HUDEP-2 (cell line): Measurements from ENCODE around the gene NADSYN1.

ENCODE experiments used
- DNase-seq, 76 experiments: peaks; one replicate each; lab custom pipeline; 2025; ENCODE audit not compliant: unreplicated experiment in 76 of 76; lab: John Stamatoyannopoulos, UW

Gene NADSYN1

DNA sequence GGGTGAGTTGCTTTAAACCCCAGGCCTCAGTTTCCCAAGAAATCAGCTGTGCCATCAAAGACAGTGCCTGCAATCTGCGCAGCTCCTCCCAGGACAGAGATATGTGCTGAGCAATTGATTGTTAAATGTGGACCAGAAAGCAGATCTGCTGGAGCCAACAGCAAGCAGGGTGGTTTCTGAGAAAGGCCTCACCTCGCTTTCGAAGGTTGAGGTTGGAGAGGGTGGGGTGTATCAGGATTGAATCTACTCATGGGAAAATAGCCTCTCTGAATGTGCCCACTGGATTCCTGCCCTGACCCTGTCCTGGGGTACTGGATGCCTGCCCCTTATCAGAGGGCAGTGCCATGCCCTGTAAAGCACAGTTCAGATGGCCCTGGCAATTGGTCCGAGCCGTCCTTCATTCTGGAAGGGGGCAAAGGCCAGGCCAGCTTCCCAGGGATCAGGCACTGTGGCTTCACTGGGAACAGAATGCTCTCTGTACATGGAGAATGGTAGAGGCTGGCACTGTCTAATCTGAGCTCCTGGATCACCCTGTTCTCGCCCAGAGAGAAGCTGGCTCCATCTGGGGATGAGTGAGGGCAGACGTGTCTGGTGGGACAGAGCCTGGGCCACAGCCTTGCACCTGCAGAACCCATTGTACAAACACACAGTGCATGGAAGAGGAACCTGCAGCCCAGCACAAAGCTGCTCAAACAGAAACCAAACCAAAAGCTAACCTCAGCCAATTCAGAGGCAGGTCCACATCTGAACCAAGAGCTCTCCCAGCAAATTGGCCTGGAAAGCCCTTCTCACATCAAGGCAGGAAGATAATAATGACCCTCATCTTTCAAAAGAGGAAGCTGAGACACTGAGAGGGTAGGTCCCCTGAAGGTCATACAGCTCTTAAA is 20.0 kb upstream of the NADSYN1 start:
- no peak for DNase-seq

DNA sequence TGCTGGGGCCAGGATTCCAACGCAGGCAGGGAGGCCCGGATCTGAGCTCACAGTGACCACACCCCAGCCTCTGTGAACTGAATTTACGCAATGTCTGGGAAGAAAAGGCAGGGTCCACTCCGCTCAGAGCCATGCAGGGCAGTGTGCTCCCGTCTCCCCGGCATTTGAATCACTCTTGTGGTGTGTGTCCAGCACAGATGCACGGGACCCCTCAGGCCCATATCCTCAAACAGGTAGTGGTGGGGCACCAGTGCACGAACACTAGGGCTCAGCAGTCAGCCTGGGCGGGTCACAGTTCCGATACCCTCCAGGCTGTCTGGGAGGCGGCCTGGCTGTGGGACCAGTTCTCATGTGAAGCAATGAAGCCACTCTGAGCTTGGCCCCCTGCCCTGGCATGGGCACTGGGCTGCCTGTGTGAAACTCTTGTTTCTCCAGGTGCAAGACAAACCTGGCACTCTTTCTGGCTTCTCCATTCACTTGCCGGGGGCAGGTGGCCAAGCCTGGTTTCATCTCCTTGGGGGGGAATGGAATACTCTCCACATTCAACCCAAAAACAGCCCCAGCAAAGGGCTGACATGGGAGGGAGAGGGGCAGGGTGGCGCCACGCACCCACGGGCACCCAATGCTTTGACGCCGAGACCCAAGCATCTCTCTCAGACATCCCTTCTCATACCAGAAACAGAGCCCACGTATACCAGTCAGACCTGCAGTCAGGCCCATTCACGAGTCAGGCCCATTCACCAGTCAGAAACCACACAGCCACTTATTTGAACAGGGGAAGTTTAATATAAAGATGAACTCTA is 19.2 kb upstream of the NADSYN1 start:
- no peak for DNase-seq

DNA sequence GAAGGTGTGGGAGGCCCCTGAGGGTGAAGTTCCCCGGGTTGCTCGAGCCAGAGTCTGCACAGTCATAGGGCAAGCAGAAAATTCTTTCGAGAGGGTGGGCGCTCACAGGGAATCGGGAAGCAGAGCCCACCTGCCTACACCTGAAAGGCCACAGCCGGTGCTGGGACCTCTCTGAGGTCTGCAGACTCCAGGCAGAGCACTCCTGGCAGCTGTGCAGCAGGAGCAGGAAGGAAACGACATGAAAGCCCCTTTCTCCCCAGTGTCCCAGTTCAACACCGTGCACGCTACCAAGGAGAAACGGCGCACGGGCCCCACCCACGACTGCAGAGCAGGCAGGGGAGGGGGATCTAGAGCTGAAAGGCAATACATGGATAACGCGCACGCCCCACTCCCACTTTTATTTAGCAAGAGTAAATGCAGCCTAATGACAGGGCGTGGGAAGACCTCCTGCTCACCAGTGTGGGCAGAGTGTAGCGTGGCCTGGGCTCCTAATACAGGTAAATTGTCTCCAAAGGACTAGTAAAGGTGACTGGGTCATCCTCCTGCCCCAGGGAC is 18.4 kb upstream of the NADSYN1 start:
- no peak for DNase-seq

DNA sequence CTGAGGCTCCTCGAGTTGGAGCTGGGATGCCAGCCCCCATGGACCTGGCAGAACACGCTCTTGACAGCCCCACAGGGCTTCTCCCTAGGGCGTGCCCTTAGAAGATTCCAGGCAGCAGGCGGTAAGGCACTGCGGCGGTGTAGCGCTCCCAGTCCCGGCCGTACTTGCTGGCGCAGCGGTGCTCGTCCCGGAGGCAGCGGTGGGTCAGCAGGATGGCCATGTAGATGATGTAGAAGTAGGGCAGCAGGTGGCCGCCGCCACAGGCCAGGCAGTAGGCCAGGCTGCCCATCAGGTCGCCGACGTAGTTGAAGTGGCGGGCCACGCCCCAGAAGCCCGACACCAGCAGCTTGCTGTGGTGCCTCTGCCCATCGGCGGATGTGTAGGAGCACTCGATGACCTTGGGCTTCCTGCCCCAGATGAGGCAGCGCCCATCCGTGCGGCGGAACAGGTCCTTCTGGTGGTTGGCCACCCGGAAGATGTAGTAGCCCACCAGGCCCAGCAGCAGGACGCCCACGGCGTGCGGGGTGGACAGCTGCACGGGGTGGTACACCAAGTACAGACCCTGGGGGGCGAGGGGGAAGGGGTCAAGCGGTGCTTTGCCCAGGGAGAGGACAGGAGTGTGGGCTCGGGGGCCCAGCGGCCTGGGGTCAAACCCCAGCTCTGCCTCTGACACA is 17.6 kb upstream of the NADSYN1 start:
- DNase-seq: no peak

DNA sequence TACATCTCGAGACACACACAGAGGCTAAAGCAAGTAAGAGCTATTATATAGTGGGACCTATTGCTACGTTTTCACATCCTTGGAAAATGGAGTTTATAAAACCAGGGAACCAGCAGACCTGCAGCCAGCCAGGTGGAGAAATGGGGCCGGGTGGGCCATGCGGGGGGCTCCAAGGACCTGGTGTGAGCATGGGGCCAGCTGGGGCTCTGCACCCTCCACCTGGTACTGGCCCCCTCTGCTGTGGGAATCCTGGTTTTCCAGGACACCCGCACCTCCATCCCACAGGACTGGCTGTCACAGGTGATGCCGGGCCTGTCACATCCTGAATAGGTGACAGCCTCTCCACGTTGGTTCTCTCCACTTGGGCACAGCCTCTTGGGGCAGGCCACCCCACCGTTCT is 16.1 kb upstream of the NADSYN1 start:
- DNase-seq: no peak

DNA sequence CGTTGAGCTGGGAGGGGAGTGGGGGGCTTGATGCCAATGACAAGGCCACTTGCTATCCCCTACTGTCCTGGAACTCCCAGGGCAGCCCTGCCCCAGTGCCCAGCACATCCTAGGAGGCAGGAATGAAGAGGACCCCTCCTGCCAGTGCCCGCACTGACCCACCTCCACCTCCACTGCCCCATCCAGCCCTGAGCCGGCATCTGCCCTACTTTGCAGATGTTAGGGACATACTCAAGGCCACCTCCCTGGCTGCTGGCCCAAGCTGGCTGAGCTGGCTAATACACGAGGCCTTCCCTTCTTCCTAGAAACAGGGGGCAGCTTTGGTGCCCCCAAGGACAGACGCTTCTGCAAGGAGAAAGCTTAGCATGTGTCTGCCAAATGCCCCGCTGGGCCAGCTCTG is 15.6 kb upstream of the NADSYN1 start:
- no peak for DNase-seq

DNA sequence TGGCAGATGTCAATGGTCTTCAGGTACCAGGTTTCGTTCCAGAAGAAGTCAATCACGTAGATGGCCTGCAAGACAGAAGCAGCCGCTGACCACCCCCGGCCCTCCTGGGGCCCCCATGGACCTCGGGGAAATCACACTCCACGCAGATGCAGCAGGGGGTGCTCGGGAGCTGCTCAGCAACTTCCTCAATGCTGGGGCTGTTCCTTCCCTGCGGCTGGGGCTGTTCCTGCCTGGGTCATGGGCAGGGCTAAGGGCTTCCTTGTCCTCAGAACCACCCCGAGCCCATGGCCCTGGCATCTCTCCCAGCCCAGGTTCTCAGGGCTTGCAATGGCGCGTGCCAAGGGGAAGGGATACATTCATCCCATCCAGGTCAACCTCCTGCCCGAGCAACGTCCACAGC is 15.1 kb upstream of the NADSYN1 start:
- no peak for DNase-seq

DNA sequence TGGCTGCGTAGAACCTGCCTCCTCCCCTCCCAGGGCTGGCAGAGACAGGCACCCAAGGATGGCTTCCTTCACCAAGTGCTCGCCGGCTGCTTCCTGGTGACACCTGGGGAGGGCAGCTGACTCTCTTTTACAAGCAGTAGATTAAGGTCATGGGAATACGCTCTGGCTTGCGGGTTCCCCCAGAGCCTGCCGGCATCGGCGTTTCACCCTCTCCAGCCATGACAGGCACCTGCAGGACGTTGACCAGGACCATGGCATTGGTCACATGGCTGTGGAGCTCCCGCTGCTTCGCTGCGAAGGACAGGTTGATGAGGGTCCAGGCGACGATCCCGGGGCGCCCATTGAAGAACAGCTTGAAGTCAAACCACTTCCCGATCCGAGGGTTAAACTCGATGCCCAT is 14.4 kb upstream of the NADSYN1 start:
- no peak for DNase-seq

DNA sequence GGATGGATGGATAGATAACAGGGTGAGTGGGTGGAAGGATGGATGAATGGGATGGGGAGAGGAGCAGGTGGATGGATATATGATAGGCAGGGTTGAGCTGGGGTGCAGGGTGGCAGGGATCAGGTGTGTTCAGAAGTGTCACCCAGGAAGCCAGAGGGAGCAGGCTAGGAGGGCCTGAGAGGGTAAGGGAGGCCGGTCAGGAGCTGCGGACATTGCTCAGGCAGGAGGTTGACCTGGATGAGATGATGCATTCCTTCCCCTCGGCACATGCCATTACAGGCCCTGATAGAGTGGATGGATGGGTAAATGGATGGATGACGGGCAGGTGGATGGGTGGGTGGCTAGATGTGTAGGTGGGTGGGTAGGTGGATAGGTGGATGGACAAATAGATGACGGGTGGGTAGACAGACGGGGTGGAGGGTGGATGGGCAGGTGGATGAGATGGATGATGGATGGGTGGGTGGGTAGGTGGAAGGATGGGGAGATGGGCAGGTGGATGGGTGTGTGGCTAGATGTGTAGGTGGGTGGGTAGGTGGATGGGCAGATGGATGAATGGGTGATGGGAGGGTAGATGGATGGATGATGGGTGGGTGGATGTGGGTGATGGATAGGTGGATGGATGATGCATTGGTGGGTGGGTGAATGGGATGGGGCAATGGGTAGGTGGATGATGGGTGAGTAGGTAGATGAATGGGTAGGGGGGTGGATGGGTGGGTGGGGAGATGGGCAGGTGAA is 12.8 kb upstream of the NADSYN1 start:
- DNase-seq: no peak

DNA sequence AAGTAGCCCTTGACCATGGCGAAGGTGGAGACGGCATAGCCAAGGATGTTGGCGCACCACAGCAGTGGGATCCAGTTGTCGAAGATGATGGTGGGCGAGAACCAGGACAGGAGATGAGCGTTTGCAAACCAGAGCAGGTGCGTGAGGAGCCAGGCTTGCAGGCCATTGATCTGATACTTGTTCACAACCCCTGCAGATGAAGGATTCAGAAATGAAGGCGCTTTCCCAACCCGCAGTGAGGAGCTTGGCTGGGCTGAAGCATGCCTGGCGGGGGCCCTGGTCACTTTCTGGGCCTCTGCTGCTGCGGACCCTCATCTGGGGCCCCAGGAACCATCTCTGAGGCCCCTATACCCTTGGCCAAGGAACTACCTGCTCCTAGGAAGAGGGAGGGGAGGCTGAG is 11.8 kb upstream of the NADSYN1 start:
- no peak for DNase-seq

DNA sequence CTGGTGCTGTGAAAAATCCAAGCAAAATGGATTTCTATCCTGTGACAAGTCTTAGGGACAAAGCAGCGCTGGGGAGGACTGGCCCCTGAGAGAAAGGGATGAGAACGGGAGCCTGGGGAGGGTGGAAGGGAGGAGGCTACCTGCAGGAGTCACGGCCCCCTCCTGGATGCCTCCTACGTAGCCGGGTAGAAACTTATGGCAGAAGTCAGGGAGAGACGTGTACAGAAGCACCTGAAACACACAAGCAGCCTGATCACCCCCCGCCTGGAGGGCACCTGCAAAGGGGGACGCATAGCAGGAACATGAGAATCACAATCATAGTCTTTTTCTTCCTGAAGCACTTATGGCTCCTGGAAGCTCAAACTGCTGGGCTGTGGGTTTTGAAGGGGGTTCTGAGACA is 10.9 kb upstream of the NADSYN1 start:
- no peak for DNase-seq

DNA sequence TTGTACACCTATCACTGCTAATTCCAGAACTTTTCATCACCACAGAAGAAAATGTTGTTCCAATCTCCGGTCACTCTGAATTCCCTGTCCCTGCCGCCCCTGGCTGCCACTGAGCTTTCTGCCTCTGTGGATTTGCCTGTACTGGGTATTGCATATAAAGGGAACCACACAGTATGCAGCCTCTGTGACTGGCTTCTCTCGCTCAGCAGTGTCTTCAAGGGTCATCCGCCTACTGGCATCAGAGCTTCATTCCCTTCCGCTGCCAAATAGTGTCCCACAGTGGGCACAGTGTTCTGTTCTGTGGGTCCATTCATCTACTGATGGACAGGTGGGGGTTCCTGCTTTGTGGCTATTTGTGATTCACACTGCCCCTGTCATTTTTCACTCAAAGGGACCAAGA is 10.1 kb upstream of the NADSYN1 start:
- no peak for DNase-seq

DNA sequence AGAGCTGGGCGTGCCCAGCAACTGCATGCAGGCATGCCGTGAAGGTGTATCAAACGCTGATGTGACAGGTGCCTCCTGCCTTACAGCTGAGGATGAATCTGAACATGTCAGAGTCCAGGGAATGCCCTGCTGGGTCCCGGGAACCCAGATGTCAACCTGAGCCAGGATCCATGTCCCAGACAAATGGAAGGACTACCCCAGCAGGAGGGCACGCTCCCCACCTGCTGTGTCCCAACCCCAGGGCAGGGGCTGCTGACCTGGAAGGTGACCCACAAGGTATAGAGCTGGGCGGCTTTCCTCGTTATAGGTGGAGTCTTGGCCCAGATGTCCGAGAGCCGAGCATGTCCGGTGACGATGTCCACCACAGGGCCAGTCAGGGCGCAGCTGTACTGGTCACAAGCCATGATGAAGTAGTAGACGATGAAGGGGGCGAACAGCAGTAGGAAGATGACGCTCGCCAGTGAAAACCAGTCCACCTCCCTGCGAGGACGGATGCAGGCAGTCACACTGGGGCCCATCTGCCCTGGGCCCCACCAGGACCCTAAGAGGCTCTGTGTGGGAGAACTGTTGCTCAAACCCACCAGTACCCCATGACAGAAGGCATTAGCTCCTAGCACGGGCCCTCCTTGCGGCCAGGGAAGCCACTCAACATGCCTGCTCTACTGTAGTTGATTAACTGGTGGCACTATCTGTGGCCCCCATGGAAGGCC is 9.1 kb upstream of the NADSYN1 start:
- no peak for DNase-seq

DNA sequence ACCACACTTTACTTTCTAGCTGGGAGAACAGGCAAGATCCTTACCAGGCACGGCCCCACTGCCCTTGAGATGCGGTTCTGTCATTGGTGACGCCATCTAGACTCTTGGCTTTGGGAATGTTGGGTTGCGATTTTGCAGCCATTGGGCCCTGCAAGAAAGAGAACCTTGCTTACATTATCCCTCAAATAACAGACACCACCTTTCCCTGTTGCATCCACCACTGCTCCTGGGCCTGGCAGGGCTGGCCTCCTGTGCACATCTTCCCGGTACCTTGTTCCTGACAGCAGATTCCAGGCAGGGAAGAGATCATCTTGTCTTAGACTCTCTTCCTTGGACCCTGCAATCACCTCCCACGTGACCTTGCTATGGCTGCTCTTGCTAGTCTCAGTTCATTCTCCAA is 8.2 kb upstream of the NADSYN1 start:
- no peak for DNase-seq

DNA sequence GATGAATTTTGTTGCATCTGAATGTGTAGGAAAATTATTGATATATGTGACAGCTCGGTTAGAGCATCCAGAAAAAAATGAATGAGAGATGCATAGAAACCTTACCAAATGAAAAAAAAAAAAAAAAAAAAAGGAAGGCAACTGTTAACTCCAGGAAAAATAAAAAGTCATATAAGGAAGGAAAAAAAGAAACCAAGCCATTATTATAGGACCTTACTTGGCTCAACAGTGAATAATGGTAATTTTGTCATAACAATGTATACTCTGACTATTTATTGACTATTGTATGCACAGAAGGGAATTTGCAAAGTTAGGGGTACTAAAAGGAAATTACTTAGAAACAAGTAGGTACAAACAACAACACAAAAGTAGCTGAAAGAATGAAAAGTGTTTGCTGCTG is 6.9 kb upstream of the NADSYN1 start:
- DNase-seq: no peak

DNA sequence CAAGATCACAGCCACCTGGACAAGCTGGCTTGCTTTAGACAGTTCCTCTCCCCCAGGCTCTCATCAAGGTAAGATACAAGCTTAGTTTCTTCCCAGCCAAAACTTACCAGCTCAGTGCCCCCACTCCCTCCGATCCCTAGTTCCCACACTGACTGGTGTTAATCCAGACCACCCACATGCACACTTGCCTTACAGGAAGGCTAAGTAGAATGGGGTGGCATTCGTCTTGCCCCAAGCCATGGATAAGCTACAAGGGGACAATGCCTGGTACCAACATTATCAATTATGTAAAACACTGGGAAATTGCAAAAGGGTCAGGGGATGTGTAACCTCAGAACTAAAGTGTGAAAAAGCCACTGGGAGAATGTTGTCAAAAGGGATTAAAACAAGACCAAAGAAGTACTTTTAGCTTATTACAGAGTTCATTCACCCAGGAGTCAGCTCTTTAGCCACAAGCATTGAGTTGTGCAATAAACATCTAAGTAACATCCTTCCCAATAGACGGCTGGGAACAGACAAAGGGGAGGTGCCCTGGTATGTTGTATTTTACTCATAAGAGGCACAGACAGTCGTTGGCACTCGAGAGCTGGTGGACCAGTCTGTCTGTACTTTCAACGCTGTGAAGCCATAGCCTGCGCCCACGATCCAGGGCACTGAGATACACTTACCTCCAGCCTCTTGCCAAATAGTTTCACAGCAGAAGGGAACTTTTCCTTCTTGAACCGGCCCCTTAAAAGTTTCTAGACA is 5.9 kb upstream of the NADSYN1 start:
- peak in 2 of 76 experiments; percentile 19 to 27 for DNase-seq

DNA sequence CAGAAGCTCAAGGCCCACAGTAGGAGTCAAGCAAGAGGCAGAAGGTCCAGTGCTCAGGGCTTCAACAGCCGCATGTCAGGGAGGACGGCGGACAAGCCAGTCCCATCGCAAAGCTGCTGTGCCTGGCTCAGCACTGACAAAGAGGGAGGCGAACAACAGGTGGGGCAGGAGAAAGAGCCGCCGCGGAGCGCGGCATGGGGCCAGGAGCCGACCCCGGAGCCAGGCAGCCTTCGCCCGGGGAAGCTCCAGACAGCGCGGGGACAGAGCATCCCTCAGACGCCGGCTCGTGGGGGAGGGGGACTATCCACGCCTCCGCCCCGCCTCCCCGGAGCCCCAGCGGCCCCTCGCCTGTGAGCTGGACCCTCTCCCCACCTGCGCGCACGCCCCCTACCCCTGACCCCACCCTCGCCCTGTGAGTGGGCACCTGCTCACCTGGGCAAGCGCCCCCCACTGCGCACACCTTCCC is 5.2 kb upstream of the NADSYN1 start:
- peak in 5 of 76 experiments; percentile 20 to 26 (median 23) for DNase-seq

DNA sequence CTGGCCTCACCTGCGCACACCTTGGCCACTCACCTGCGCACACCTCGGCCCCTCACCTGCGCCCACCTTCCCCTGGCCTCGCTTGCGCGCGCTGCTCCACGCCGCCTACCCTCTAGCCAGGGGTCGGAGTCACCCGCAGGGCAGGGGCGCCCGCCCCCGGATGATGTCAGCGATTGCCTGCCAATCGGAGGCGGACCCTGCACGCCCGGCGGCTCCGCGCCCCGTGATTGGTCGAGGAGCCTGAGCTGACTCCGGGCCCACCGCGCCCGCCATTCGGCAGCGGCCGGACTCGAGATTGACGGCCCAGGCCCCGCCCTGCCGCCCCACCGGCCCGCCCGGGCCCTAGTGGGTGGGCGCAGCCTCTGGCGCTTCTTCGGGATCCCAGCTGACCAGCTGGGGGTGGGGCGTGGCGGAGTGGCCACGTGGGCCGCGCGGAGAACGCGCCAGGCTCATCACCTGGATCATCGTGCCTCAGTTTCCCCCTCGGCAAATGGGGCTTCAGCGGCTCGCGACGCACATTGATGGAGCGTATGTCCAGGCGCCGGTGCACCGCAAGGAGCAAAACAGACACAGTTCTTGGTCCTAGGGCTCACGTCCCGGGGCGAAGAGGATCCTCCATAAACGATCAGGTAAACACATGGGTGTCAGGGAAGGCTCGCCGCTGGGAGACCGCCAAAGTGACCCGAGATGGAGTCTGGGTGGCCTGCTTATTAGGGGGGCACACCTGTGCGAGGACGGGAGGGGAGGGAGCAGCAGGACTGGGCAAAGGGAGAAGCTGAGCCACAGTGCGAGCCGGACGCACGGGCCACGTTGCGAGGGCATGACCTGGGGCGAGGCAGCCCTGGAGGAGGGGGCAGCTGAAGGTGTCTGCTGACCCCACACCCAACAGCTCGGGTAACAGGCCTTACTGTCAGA is 4.5 kb upstream of the NADSYN1 start, which contains the start of gene DHCR7:
Gene DHCR7, minus strand, starts transcription at position 137 of the 915 bp plus-strand sequence. CDS start 3,441 bp downstream, outside the sequence.
- DNase-seq: peak in 75 of 76 experiments; percentile 28 to 97 (median 91)
